HCT116 (cell line): ENCODE results near the gene CCM2L. TPM values are rescaled to one million over a fixed set of nuclear protein-coding genes. Genes with fewer than 3 reads are reported as not detected.

ENCODE experiments used
- ATAC-seq: fragments of 200-7000 bp; cut with Tn5 transposase; 2 replicates; pipeline ENCODE4 v1.9.1; 2020; ENCODE audit warnings: mild to moderate bottlenecking, moderate library complexity
- BruUV-seq: library from RNA; stranded (reverse); fragments of 400-500 nt; replicated peaks from 2 replicates; lab custom pipeline; 2021; lab: Mats Ljungman, UMichigan
- CTCF ChIA-PET: fragments of 300-600 bp; sonication (Branson Sonifier 250); formaldehyde crosslinking; loops from one replicate; lab custom pipeline; 2021; ENCODE audit warnings: antibody characterized with exemption; lab: Charles Lee
- POLR2A ChIA-PET: fragments of 300-600, 350-600 bp; sonication (Branson Sonifier 250); formaldehyde crosslinking; loops from one replicate; lab custom pipeline; 2021; ENCODE audit warnings: antibody characterized with exemption; lab: Charles Lee
- RAD21 ChIA-PET, 2 experiments: fragments of 300-600 bp; sonication (Branson Sonifier 250); formaldehyde crosslinking; loops; one replicate each; lab custom pipeline; 2023; ENCODE audit warnings: low total read pairs in 2 of 2; ENCODE audit not compliant: uncharacterized antibody in 2 of 2, unreplicated experiment in 2 of 2, low non-redundant PET in 1 of 2; lab: Charles Lee
- DNase-seq: peaks from one replicate; pipeline ENCODE4 v3.0.0-alpha.2; 2010; ENCODE audit warnings: low read depth, low spot score
- H2AFZ ChIP-seq: fragments of 200-600 bp; shearing (Covaris generic), sonication (generic); 2 replicates; pipeline ENCODE4 v1.6.1; 2017; ENCODE audit warnings: low read depth, mixed run types, mixed read lengths, antibody characterized with exemption, low read length; ENCODE audit not compliant: poor library complexity, severe bottlenecking
- H3K27ac ChIP-seq: 2 replicates; pipeline ENCODE4 v1.5.1; 2012; ENCODE audit warnings: low read depth, low read length
- H3K27me3 ChIP-seq: fragments of 200-600 bp; sonication (generic); 2 replicates; pipeline ENCODE4 v1.6.1; 2016; ENCODE audit warnings: mixed run types, low read length, mixed read lengths; ENCODE audit not compliant: insufficient read depth
- H3K36me3 ChIP-seq, 2 experiments: fragments of 200-500 bp in 1 of 2; fragments of 200-600 bp in 1 of 2; sonication (Bioruptor generic) in 1 of 2; sonication (generic) in 1 of 2; 2 replicates each; pipeline versions ENCODE4 v1.5.1 to v1.6.1; 2014 to 2016; ENCODE audit warnings: low read length in 2 of 2, inconsistent platforms in 1 of 2, mixed read lengths in 1 of 2, mixed run types in 1 of 2; ENCODE audit not compliant: insufficient read depth in 2 of 2, control insufficient read depth in 1 of 2
- H3K4me1 ChIP-seq, 2 experiments: fragments of 200-600 bp in 1 of 2; sonication (generic) in 1 of 2; 2 replicates each; pipeline versions ENCODE4 v1.5.1 to v1.6.1; 2012 to 2017; ENCODE audit warnings: low read length in 2 of 2, inconsistent platforms in 1 of 2, mild to moderate bottlenecking in 1 of 2, mixed read lengths in 1 of 2, mixed run types in 1 of 2, moderate library complexity in 1 of 2; ENCODE audit not compliant: insufficient read depth in 2 of 2, control insufficient read depth in 1 of 2
- H3K4me2 ChIP-seq: fragments of 200-600 bp; sonication (generic); 2 replicates; pipeline ENCODE4 v1.6.1; 2017; ENCODE audit warnings: mixed run types, low read length, mixed read lengths
- H3K4me3 ChIP-seq, 2 experiments: fragments of 200-600 bp in 1 of 2; sonication (generic) in 1 of 2; replicated peaks in 1 of 2; 2 replicates each; pipeline ENCODE4 v1.5.1; 2011 to 2016; ENCODE audit warnings: low read length in 2 of 2, control low read depth in 1 of 2, low read depth in 1 of 2, mild to moderate bottlenecking in 1 of 2, mixed read lengths in 1 of 2, mixed run types in 1 of 2
- H3K79me2 ChIP-seq: fragments of 200-600 bp; sonication (generic); 2 replicates; pipeline ENCODE4 v1.6.1; 2017; ENCODE audit warnings: mild to moderate bottlenecking, mixed run types, low read length, moderate library complexity, mixed read lengths; ENCODE audit not compliant: insufficient read depth
- H3K9ac ChIP-seq: fragments of 200-600 bp; sonication (generic); 2 replicates; pipeline ENCODE4 v1.6.1; 2016; ENCODE audit warnings: low read length, mixed read lengths
- H3K9me2 ChIP-seq: fragments of 200-600 bp; sonication (generic), shearing (Covaris generic); 2 replicates; pipeline ENCODE4 v1.6.1; 2017; ENCODE audit warnings: mixed run types, mild to moderate bottlenecking, moderate library complexity; ENCODE audit not compliant: insufficient read depth
- H3K9me3 ChIP-seq, 2 experiments: fragments of 200-500 bp in 1 of 2; fragments of 200-600 bp in 1 of 2; sonication (Bioruptor generic) in 1 of 2; sonication (generic) in 1 of 2; 2 replicates each; pipeline ENCODE4 v1.6.1; 2014 to 2017; ENCODE audit warnings: low read length in 2 of 2, mixed read lengths in 2 of 2, inconsistent platforms in 1 of 2, low read depth in 1 of 2, mild to moderate bottlenecking in 1 of 2, mixed run types in 1 of 2, moderate library complexity in 1 of 2; ENCODE audit not compliant: control insufficient read depth in 1 of 2, insufficient read depth in 1 of 2
- H4K20me1 ChIP-seq: fragments of 200-600 bp; sonication (generic), shearing (Covaris generic); 2 replicates; pipeline ENCODE4 v1.6.1; 2017; ENCODE audit warnings: mixed run types, mild to moderate bottlenecking, moderate library complexity; ENCODE audit not compliant: insufficient read depth
- CEBPB ChIP-seq: IDR thresholded peaks from 2 replicates; pipeline ENCODE4 v1.6.1; 2012; ENCODE audit warnings: low read depth
- EGR1 ChIP-seq: IDR thresholded peaks from 2 replicates; pipeline ENCODE4 v1.6.1; 2012; ENCODE audit warnings: low read depth
- EZH2phosphoT487 ChIP-seq: fragments of 200-600 bp; IDR thresholded peaks from 2 replicates; pipeline ENCODE4 v1.6.1; 2018; ENCODE audit warnings: antibody characterized with exemption, borderline replicate concordance
- POLR2A ChIP-seq: IDR thresholded peaks from 2 replicates; pipeline ENCODE4 v1.7.0; 2011; ENCODE audit warnings: borderline replicate concordance; ENCODE audit not compliant: insufficient read depth, insufficient read length; ENCODE audit errors: extremely low read depth
- RAD21 ChIP-seq: IDR thresholded peaks from 2 replicates; pipeline ENCODE4 v1.6.1; 2012; ENCODE audit warnings: low read depth, mild to moderate bottlenecking
- SP1 ChIP-seq: IDR thresholded peaks from 2 replicates; pipeline ENCODE4 v1.6.1; 2012; ENCODE audit warnings: low read depth
- SRF ChIP-seq: IDR thresholded peaks from 2 replicates; pipeline ENCODE4 v1.6.1; 2012; ENCODE audit warnings: low read depth
- ZFX ChIP-seq: fragments of 450-650 bp; IDR thresholded peaks from 2 replicates; pipeline ENCODE4 v1.6.1; 2017
- intact Hi-C: fragments of 100-400 bp; cut with micrococcal nuclease; formaldehyde crosslinking; loops from 2 replicates; pipeline ENCODE4 v1.10.0; 2022
- total RNA-seq: library from RNA; stranded (reverse); gene quantifications from one replicate; pipeline ENCODE4 v1.2.1, GENCODE V29; 2021; ENCODE audit not compliant: unreplicated experiment
- TF ChIP-seq, protein P1 (sequence below): IDR thresholded peaks from 2 replicates; pipeline ENCODE4 v1.6.1; 2011; ENCODE audit warnings: mild to moderate bottlenecking, low read length, moderate library complexity; ENCODE audit not compliant: insufficient replicate concordance; ENCODE audit errors: extremely low read depth
- TF ChIP-seq, protein P2 (sequence below): IDR thresholded peaks from 2 replicates; pipeline ENCODE4 v1.6.1; 2012

The CCM2L gene
- total RNA-seq, 1 experiment from 2014 or later = 1.4 TPM

DNA sequence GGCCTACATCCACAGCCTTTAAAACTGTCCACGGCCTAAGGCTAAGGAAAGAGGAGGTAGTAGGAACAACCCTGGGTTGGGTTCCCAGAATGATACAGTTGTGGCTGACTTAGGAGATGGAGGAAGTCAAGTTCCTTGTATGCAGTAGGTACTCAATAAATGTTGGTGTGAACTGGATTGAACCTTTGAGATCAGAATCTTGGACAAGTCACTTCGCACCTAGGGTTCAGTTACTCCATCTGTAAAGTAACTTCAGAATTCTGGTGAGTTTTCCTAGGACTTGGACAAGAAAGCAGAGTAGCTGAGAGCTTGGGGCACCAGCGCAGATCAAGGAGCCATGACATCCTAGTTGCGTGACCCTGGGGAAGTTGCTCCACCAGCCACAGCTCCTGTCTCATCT lies 33.2 kb upstream of the CCM2L start (continued):
- TF ChIP-seq RAD21 (no peak), EGR1 (no peak)

DNA sequence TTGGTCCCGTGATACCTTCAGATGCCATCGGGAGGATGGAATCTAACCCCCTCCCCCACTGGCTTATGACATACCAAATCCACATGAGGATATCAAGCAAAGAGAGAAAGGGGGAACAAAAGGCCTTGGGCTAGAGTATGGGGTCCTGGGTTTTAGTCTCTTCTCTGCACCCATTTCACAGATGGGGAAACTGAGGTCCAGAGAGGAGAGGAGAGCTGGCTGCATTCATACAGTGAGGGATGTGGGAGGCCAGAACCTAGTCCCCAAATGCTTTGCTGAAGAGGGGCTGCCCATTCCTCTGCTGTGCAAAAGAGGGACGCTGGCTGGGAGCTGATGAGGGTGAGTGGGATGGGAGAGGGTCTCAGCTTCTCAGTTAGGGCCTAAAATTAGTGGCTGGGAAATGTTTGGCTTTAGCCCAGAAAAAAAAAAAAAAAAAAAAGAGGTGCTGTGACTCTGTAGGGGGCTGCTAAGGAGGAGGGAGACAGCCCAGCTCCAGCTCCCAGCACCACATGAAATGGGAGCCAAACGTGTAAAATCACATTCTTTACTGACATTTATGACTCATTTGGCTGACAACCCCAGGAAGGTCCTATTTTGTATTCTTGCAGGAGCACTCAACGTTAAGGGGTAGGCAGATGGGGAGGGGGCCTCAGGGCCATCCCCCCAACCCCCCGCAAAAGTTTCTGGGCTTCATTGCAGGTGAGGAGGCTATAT lies 30.4 kb upstream of the CCM2L start:
- POLR2A ChIA-PET = no interaction called here
- H3K4me1 ChIP-seq = no peaks in the 10 kb centered on the region
- H3K27ac ChIP-seq = no peak overlapping the region

More for the DNA sequence above, 30.4 kb upstream of the CCM2L start:
- CTCF ChIA-PET = no interaction called here
- H3K36me3 ChIP-seq = no peaks in the 10 kb centered on the region
- H3K27me3 ChIP-seq = peaks cover 8% of the 10 kb centered on the region
- no peak overlapping the region for H3K4me3 ChIP-seq
- RAD21 ChIA-PET = no interaction called here
- ATAC-seq = no peak
- no peak overlapping the region for H3K4me2 ChIP-seq
- no peaks in the 10 kb centered on the region for H4K20me1 ChIP-seq
- no peak overlapping the region for H2AFZ ChIP-seq
- H3K9ac ChIP-seq = no peak overlapping the region
- intact Hi-C loops = no loop called here
- no peaks in the 10 kb centered on the region for H3K9me3 ChIP-seq
- no peaks in the 10 kb centered on the region for H3K79me2 ChIP-seq
- no peaks in the 10 kb centered on the region for H3K9me2 ChIP-seq
- no peak for DNase-seq
- no TSS peak for BruUV-seq
- TF ChIP-seq EZH2phosphoT487 (no peak), ZFX (no peak), SP1 (no peak), POLR2A (no peak), SRF (no peak), CEBPB (no peak)
- TF ChIP-seq, protein P1, sequence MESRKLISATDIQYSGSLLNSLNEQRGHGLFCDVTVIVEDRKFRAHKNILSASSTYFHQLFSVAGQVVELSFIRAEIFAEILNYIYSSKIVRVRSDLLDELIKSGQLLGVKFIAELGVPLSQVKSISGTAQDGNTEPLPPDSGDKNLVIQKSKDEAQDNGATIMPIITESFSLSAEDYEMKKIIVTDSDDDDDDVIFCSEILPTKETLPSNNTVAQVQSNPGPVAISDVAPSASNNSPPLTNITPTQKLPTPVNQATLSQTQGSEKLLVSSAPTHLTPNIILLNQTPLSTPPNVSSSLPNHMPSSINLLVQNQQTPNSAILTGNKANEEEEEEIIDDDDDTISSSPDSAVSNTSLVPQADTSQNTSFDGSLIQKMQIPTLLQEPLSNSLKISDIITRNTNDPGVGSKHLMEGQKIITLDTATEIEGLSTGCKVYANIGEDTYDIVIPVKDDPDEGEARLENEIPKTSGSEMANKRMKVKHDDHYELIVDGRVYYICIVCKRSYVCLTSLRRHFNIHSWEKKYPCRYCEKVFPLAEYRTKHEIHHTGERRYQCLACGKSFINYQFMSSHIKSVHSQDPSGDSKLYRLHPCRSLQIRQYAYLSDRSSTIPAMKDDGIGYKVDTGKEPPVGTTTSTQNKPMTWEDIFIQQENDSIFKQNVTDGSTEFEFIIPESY = no peak
- TF ChIP-seq, protein P2, sequence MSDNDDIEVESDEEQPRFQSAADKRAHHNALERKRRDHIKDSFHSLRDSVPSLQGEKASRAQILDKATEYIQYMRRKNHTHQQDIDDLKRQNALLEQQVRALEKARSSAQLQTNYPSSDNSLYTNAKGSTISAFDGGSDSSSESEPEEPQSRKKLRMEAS = no peak
- TF ChIP-seq, all 23 proteins: peak for 0
